ENCODE data around the gene ZSCAN1. TPM values are rescaled to one million over a fixed set of nuclear protein-coding genes. Genes with fewer than 3 reads are reported as not detected.
A peak's percentile ranks its signal among the peaks of the same experiment; 100 is the strongest.

The ZSCAN1 gene
- total RNA-seq, 1 donor from 2014 or later: not detected

DNA sequence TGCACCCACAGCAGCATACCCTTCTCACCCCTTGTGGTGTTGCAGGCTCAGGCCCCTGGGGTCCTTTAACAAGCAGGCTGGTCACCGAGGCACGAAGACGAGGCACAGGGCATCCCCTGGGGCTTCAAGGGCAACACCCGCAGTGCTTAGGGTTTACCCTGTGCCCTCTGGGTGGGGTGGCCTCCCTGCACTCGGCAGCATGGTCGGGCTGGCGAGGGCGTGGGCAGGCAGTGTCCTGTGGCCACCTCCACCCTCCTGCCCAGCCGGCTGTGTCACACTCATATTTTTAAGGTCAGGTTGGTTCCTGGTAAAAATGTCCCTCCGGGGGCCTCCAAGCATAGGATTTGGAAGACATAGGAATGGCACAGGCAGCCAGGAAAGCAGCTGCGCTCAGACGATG is 13.8 kb downstream of the ZSCAN1 start:
- Histone ChIP-seq H3K27me3 (ENCODE audit: low read depth) (no peaks in the 10 kb centered on the region), H3K27ac (no peak overlapping the region), H3K36me3 (no peaks in the 10 kb centered on the region), H3K4me3 (no peak overlapping the region), H3K4me1 (no peaks in the 10 kb centered on the region), H3K9me3 (peaks cover 58% of the 10 kb centered on the region)
- intact Hi-C loops (cut with DNase I): no loop called here
- ATAC-seq (no peak), DNase-seq (no peak)
- TF ChIP-seq, protein P1, sequence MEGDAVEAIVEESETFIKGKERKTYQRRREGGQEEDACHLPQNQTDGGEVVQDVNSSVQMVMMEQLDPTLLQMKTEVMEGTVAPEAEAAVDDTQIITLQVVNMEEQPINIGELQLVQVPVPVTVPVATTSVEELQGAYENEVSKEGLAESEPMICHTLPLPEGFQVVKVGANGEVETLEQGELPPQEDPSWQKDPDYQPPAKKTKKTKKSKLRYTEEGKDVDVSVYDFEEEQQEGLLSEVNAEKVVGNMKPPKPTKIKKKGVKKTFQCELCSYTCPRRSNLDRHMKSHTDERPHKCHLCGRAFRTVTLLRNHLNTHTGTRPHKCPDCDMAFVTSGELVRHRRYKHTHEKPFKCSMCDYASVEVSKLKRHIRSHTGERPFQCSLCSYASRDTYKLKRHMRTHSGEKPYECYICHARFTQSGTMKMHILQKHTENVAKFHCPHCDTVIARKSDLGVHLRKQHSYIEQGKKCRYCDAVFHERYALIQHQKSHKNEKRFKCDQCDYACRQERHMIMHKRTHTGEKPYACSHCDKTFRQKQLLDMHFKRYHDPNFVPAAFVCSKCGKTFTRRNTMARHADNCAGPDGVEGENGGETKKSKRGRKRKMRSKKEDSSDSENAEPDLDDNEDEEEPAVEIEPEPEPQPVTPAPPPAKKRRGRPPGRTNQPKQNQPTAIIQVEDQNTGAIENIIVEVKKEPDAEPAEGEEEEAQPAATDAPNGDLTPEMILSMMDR (IDR thresholded peaks at IDR 0.05): no peak

DNA sequence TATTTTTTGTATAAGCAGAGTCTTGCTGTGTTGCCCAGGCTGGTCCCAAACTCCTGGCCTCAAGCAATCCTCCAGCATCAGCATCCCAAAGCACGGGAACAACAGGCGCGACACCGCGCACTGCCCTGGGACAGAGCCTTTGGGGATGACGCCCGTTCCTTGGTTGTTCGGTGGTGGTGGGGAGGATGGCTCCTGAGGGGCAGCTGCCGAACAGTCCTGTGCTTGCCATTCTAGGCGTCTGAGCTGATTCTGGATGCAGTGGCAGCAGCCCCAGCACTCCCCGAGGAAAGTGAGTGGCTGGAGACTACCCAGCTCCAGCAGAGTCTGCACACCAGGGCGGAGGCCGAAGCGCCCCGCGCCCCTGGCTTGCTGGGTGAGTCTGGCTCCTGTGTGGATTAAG is 18.4 kb downstream of the ZSCAN1 start:
- peaks cover 18% of the 10 kb centered on the region for H3K9me3 ChIP-seq
- no peaks in the 10 kb centered on the region for H3K27me3 ChIP-seq (ENCODE audit: low read depth)
- DNase-seq (no peak), ATAC-seq (no peak)
- TF ChIP-seq, protein P1 (IDR thresholded peaks at IDR 0.05): no peak
- no peak overlapping the region for H3K27ac ChIP-seq
- no peaks in the 10 kb centered on the region for H3K36me3 ChIP-seq
- H3K4me1 ChIP-seq: no peaks in the 10 kb centered on the region
- H3K4me3 ChIP-seq: no peak overlapping the region
- intact Hi-C loops (cut with DNase I): no loop called here

DNA sequence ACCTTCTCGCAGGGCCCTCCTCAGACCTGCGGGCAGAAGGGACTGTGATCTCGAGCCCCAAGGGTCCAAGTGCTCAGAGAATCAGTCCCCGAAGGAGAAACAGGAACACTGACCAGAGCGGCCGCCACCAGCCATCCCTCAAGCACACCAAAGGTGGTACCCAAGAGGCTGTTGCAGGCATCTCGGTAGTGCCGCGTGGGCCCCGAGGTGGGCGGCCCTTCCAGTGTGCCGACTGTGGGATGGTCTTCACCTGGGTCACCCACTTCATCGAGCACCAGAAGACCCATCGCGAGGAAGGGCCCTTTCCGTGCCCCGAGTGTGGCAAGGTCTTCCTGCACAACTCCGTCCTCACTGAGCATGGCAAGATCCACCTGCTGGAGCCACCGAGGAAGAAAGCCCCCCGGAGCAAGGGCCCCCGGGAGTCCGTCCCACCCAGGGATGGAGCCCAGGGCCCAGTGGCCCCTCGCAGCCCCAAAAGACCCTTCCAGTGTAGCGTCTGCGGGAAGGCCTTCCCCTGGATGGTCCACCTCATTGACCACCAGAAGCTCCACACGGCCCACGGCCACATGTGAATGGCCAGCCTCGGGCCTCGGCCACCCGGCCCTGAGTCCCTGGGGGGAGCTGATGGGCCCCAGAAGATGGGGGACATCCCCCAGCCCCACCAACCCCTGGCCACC is 19.8 kb downstream of the ZSCAN1 start:
- TF ChIP-seq, protein P1 (IDR thresholded peaks at IDR 0.05): no peak
- H3K36me3 ChIP-seq: no peaks in the 10 kb centered on the region
- H3K27me3 ChIP-seq (ENCODE audit: low read depth): no peaks in the 10 kb centered on the region
- DNase-seq (no peak), ATAC-seq (no peak)
- peaks cover 9% of the 10 kb centered on the region for H3K9me3 ChIP-seq
- no peak overlapping the region for H3K4me3 ChIP-seq
- no peak overlapping the region for H3K27ac ChIP-seq
- H3K4me1 ChIP-seq: no peaks in the 10 kb centered on the region
- intact Hi-C loops (cut with DNase I): no loop called here

DNA sequence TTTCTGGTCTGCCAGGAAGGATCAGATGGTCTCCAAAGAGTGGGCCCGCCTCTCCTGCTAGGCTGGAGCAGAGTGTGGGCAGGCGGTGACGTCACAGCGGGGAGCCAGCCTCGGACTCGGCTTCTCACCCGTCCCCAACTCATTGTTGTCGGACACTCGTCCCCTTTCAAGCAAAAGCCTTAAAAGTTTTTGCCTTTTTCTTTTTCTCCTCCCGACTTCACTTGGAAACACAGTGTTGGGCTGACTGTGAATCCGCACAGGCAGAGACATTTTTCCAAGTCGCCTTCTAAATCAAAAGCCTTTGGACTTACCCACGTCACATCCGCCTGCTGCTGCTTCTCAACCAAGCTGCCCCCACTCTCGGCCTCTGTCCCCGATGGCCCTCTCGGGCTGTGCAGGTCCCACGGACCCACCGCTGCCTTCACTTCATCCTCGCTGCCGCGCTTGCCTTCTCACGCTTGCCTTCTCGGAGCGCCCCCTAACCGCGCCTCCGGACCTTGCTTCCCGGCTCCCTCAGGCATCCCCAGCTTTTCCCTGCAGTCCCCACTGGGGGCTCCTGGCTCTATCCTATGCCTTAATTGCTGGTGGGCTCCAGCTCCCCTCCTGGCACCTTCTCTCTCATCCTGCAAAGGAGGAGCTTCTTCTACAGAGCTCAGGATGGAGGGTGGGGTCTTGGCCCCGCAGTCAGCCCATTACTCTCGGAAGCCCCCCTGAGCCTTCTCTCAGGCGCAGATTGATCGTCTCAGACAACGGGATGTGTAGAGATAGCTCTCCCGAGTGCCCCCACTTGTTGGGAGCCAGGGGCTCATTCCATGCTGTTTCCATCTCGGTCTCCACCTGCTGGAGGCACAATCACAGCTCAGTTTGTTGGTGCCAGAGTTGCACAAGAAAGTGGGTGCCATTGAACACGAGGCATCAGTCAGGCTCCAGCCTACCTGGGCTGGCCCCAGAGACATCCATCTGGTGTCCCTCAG is 21.4 kb downstream of the ZSCAN1 start:
- intact Hi-C loops (cut with DNase I): no loop called here
- ATAC-seq (no peak), DNase-seq (no peak)
- Histone ChIP-seq H3K27ac (peak overlapping the region; percentile 60), H3K4me1 (no peaks in the 10 kb centered on the region), H3K4me3 (peak overlapping the region; percentile 36), H3K27me3 (ENCODE audit: low read depth) (no peaks in the 10 kb centered on the region), H3K36me3 (no peaks in the 10 kb centered on the region), H3K9me3 (peaks cover 3% of the 10 kb centered on the region)
- TF ChIP-seq, protein P1 (IDR thresholded peaks at IDR 0.05): peak; percentile 16

DNA sequence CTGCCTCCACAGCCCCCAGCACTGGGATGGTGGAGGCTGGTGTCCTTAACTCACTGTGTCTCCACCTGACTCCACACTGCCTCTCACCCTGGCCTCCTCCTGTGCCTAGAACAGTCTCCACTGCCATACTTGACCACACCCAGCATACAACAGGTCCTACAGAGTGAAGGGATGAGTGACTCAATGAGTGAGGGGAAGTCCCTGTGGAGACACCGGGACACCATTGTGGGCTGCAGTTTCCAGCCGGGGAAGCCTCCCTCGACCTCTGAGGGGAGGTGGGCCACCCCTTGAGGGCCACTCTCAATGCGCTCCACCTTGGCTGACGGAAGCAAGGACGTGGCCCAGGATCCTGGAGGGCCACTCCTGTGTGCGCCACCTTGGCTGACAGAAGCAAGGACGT is 22.4 kb downstream of the ZSCAN1 start:
- Histone ChIP-seq H3K36me3 (no peaks in the 10 kb centered on the region), H3K27ac (no peak overlapping the region), H3K4me3 (no peak overlapping the region), H3K4me1 (no peaks in the 10 kb centered on the region), H3K9me3 (peaks cover 3% of the 10 kb centered on the region), H3K27me3 (ENCODE audit: low read depth) (no peaks in the 10 kb centered on the region)
- DNase-seq (no peak), ATAC-seq (no peak)
- intact Hi-C loops (cut with DNase I): no loop called here
- TF ChIP-seq, protein P1 (IDR thresholded peaks at IDR 0.05): no peak
